Measurements from ENCODE around the gene AKAP7. TPM values are rescaled to one million over a fixed set of nuclear protein-coding genes. Genes with fewer than 3 reads are reported as not detected.
A peak's percentile ranks its signal among the peaks of the same experiment; 100 is the strongest.
"Not testable (repeated sequence)": the region's sequence is repeated elsewhere in the genome, so short reads cannot be mapped to it uniquely, and the experiment has no call there.

The AKAP7 gene
- polyA plus RNA-seq (1.6 and 3.4 TPM in 2 replicates), polyA minus RNA-seq (4.3 and 6.1 TPM in 2 replicates)

GRCh38 chr6:131135244-131136020, at the start of gene AKAP7:
Gene AKAP7, plus strand, starts transcription at chr6:131135467. Its CDS starts 297 bp downstream, at chr6:131135764.
- Histone ChIP-seq H3K4me2 (ENCODE audit: low read length) (no peak within 1 kb of the TSS), H2AFZ (ENCODE audit: low read depth, low read length) (no peak within 1 kb of the TSS), H3K9me3 (ENCODE audit: low read length) (no peaks in the 10 kb centered on the region), H3K4me3 (ENCODE audit: low read length) (peak within 1 kb of the TSS; percentile 68), H3K27me3 (ENCODE audit: insufficient read depth, low read depth, low read length) (peaks cover 13% of the 10 kb centered on the region), H3K27ac (ENCODE audit: low read length) (no peak within 1 kb of the TSS), H3F3A (ENCODE audit: insufficient read depth, low read length, poor library complexity, severe bottlenecking) (no peaks in the 10 kb centered on the region), H3K9ac (ENCODE audit: low read length) (peak within 1 kb of the TSS; percentile 61), H4K20me1 (ENCODE audit: insufficient read depth) (no peaks in the 10 kb centered on the region), H3K9me2 (ENCODE audit: insufficient read depth, low read length) (no peaks in the 10 kb centered on the region), H3K79me2 (replicated peaks; ENCODE audit: insufficient read depth, low read length) (no peaks in the 10 kb centered on the region), H3K36me3 (ENCODE audit: insufficient read depth, low read length) (no peaks in the 10 kb centered on the region)
- TF ChIP-seq MXI1 (conservative IDR thresholded peaks at IDR 0.05; ENCODE audit: poor library complexity, severe bottlenecking) (no peak), EZH2 (IDR thresholded peaks at IDR 0.05; ENCODE audit: borderline replicate concordance, insufficient read depth, low read length, poor library complexity, severe bottlenecking) (no peak), RAD21 (conservative IDR thresholded peaks at IDR 0.05) (peak; percentile 24), EP300 (conservative IDR thresholded peaks at IDR 0.05; ENCODE audit: poor library complexity, severe bottlenecking) (no peak)

GRCh38 chr6:131090339-131090738, 44.9 kb upstream of the AKAP7 start:
- H3K9ac ChIP-seq (ENCODE audit: low read length); H3K36me3 ChIP-seq (ENCODE audit: insufficient read depth, low read length); H3K9me2 ChIP-seq (ENCODE audit: insufficient read depth, low read length); H3K27me3 ChIP-seq (ENCODE audit: insufficient read depth, low read depth, low read length); H3K4me3 ChIP-seq (ENCODE audit: low read length); H3K27ac ChIP-seq (ENCODE audit: low read length); H3K4me2 ChIP-seq (ENCODE audit: low read length); H3F3A ChIP-seq (ENCODE audit: insufficient read depth, low read length, poor library complexity, severe bottlenecking); H3K9me3 ChIP-seq (ENCODE audit: low read length); H4K20me1 ChIP-seq (ENCODE audit: insufficient read depth); H2AFZ ChIP-seq (ENCODE audit: low read depth, low read length); H3K79me2 ChIP-seq (replicated peaks; ENCODE audit: insufficient read depth, low read length): not testable (repeated sequence)

GRCh38 chr6:131091944-131092343, 43.3 kb upstream of the AKAP7 start:
- not testable (repeated sequence) for H2AFZ ChIP-seq (ENCODE audit: low read depth, low read length); H3K9ac ChIP-seq (ENCODE audit: low read length); H3F3A ChIP-seq (ENCODE audit: insufficient read depth, low read length, poor library complexity, severe bottlenecking); H3K79me2 ChIP-seq (replicated peaks; ENCODE audit: insufficient read depth, low read length); H3K36me3 ChIP-seq (ENCODE audit: insufficient read depth, low read length); H3K4me3 ChIP-seq (ENCODE audit: low read length); H3K27me3 ChIP-seq (ENCODE audit: insufficient read depth, low read depth, low read length); H3K9me2 ChIP-seq (ENCODE audit: insufficient read depth, low read length); H3K9me3 ChIP-seq (ENCODE audit: low read length); H4K20me1 ChIP-seq (ENCODE audit: insufficient read depth); H3K4me2 ChIP-seq (ENCODE audit: low read length); H3K27ac ChIP-seq (ENCODE audit: low read length)

DNA sequence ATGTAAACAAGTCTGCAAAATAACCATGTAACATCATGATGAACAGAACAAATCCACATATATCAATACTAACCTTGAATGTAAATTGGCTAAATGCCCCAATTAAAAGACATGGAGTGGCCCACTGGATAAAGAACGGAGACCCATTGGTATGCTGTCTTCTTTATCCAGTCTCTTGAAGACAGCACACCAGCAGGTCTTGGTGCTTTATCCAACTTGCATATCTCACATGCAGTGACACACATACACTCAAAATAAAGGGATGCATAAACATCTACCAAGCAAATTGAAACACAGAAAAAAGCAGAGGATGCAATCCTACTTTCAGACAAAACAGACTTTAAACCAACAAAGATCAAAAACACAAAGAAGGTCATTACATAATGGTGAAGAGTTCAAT, 41.9 kb upstream of the AKAP7 start:
- no peak overlapping the region for H3K9ac ChIP-seq (ENCODE audit: low read length)
- no peaks in the 10 kb centered on the region for H3K27me3 ChIP-seq (ENCODE audit: insufficient read depth, low read depth, low read length)
- no peak overlapping the region for H3K27ac ChIP-seq (ENCODE audit: low read length)
- no peaks in the 10 kb centered on the region for H3F3A ChIP-seq (ENCODE audit: insufficient read depth, low read length, poor library complexity, severe bottlenecking)
- no peaks in the 10 kb centered on the region for H3K36me3 ChIP-seq (ENCODE audit: insufficient read depth, low read length)
- no peaks in the 10 kb centered on the region for H4K20me1 ChIP-seq (ENCODE audit: insufficient read depth)
- no peaks in the 10 kb centered on the region for H3K79me2 ChIP-seq (replicated peaks; ENCODE audit: insufficient read depth, low read length)
- H3K4me2 ChIP-seq (ENCODE audit: low read length) = no peak overlapping the region
- no peak overlapping the region for H2AFZ ChIP-seq (ENCODE audit: low read depth, low read length)
- TF ChIP-seq POLR2AphosphoS5 (IDR thresholded peaks at IDR 0.05) (no peak), EP300 (conservative IDR thresholded peaks at IDR 0.05; ENCODE audit: poor library complexity, severe bottlenecking) (no peak), RAD21 (conservative IDR thresholded peaks at IDR 0.05) (no peak)
- H3K9me3 ChIP-seq (ENCODE audit: low read length) = no peaks in the 10 kb centered on the region
- H3K4me3 ChIP-seq (ENCODE audit: low read length) = no peak overlapping the region
- H3K9me2 ChIP-seq (ENCODE audit: insufficient read depth, low read length) = no peaks in the 10 kb centered on the region

Measured in neural cell (in vitro differentiated cells).